Spleen (tissue), 7 donors: ENCODE measurements around the gene NHERF2.
"Not testable (repeated sequence)": the region's sequence is repeated elsewhere in the genome, so short reads cannot be mapped to it uniquely, and the experiment has no call there.

Source experiments
- POLR2A ChIP-seq, 3 donors: fragments of 450-650 bp; IDR thresholded peaks; one replicate each; pipeline ENCODE4 v1.5.1; 2017; ENCODE audit warnings: antibody characterized with exemption in 3 of 3, mild to moderate bottlenecking in 1 of 3
- POLR2AphosphoS5 ChIP-seq, 3 donors: sonication (generic); formaldehyde crosslinking; IDR thresholded peaks; one replicate each; pipeline ENCODE4 v1.5.1; 2017; ENCODE audit warnings: antibody characterized with exemption in 3 of 3
- TF ChIP-seq, protein P1 (sequence below), 11 experiments: fragments of 200-600 bp in 7 of 11; fragments of 450-650 bp in 4 of 11; sonication (generic) in 4 of 11; IDR thresholded peaks in 8 of 11; conservative IDR thresholded peaks in 3 of 11; 1 replicate in 7 of 11; 2 replicates in 4 of 11; pipeline versions ENCODE4 v1.4.0 to v1.8.0; 2016 to 2021; ENCODE audit warnings: antibody characterized with exemption in 11 of 11, inconsistent platforms in 4 of 11, mild to moderate bottlenecking in 1 of 11
- donor health status: DM: no; HTN: no; CAD: no; lungs with moderate emphysema.
- donor health status: DM: no; HTN: no; CAD: no.
- donor health status: DM: no; HTN: no; CAD: no.

DNA sequence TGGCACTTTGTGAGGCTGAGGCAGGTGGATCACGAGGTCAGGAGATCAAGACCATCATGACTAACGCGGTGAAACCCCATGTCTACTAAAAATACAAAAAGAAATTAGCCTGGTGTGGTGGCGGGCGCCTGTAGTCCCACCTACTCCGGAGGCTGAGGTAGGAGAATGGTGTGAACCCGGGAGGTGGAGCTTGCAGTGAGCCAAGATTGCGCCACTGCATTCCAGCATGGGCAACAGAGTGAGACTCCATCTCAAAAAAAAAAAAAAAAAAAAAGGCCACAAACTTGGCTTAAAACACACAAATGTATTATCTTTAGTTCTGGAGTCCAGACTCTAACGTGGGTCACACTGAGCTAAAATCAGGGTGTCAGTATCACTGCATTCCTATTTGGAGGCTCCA, 15.0 kb upstream of the NHERF2 start:
- TF ChIP-seq, protein P1, sequence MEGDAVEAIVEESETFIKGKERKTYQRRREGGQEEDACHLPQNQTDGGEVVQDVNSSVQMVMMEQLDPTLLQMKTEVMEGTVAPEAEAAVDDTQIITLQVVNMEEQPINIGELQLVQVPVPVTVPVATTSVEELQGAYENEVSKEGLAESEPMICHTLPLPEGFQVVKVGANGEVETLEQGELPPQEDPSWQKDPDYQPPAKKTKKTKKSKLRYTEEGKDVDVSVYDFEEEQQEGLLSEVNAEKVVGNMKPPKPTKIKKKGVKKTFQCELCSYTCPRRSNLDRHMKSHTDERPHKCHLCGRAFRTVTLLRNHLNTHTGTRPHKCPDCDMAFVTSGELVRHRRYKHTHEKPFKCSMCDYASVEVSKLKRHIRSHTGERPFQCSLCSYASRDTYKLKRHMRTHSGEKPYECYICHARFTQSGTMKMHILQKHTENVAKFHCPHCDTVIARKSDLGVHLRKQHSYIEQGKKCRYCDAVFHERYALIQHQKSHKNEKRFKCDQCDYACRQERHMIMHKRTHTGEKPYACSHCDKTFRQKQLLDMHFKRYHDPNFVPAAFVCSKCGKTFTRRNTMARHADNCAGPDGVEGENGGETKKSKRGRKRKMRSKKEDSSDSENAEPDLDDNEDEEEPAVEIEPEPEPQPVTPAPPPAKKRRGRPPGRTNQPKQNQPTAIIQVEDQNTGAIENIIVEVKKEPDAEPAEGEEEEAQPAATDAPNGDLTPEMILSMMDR (IDR thresholded peaks at IDR 0.05 in 8 of 11, conservative IDR thresholded peaks at IDR 0.05 in 3 of 11), result not testable (repeated sequence)
- not testable (repeated sequence) for TF ChIP-seq POLR2A, POLR2AphosphoS5 (IDR thresholded peaks at IDR 0.05)
